Measurements from ENCODE around the gene SH3BP2.
A peak's percentile ranks its signal among the peaks of the same experiment; 100 is the strongest.
"Not testable (repeated sequence)": the region's sequence is repeated elsewhere in the genome, so short reads cannot be mapped to it uniquely, and the experiment has no call there.

The SH3BP2 gene

GRCh38 chr4:2792711-2793585 is at the start of gene SH3BP2:
Gene SH3BP2 (plus strand): TSS chr4:2793085. CDS start chr4:2820618, 27,533 bp downstream.
- DNase-seq = peak; percentile 82 to 95 (median 88)

DNA sequence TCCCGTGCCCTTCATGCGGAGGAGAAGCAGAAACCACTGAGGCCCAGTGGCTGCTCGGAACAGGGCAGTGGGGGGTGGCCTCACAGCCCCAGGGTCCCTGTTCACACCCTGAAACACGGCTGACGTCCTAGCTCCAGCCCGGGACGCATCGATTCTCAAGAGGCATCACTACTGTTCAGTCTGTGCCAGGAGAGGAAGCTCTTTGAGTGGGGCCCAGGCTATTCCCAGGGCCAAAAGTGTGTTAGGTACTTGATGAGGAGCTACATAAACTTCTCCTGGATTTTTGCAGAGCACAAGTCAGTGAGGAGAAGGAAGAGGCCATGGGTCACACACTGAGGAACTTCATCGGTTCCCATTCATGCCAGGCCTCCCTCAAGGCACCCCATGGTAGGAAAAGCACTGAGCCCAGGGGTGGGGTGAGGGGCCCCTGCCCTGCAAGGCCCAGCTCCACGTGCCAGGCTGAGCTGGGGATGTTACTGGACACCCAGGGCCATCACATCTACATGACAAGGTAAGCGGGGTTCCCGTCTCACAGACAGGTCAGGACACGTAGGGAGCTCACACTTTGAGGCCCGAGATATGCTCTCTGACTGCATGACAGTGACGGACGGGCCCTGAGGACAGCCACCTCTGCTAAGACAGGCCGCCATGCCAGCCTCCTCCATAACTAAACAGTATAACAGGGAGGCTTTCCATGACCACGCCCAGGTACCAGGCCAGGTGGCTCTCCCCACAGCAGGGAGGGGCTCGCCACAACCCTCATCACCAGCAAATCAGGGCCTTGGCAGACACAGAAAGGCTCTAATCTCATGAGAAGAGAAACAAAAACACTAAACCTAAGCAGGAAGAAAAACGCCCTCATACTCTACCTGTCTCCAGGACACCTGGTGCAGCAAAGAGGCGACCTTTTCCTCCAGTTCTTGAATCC is 49.1 kb upstream of the SH3BP2 start:
- no peak for DNase-seq

GRCh38 chr4:2744576-2745270 is 48.2 kb upstream of the SH3BP2 start:
- peak in 2 of 3 donors; percentile 26 to 30 for DNase-seq

- DNase-seq = no peak
Observed at GRCh38 chr4:2745516-2745915, 47.4 kb upstream of the SH3BP2 start.

DNA sequence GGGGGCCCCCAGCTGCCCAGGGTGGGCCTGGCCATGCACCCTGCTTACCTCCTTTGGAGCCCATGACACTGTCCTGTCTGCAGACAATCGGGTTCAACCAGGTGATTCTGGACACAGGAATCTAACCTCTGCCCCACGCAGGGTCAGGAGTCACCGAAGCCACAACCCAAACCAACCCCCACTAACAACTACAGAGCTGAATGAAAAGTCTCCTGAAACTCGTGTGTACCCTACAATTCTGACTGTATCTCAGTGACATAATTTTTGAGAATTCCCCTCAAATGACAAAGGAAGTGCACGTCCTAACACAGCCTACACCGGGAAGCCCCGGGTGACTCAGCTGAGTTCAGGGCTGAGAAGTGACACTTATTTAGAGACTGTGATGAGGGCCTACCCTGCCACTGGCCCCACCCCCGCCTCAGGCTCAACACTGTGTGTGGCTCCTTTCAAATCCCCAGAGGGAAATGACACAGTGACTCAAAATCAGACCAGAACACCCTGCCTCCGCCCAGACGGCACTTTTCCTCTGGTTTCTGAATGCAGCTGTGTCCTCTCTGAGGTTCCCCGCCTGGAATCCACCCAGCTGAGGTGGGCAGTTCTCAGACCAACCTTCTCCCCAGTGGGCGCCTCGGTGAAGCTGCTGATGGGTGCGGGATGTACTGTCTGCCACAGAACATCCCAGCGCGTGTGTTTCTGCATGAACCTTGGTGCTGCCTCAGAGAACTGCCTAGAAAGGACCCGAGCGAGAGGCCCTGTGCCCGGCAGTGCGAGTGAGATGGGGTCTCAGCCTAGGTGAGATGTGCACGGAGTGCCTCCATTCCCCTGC is 46.7 kb upstream of the SH3BP2 start:
- DNase-seq = peak; percentile 99

GRCh38 chr4:2746891-2747695 is 45.8 kb upstream of the SH3BP2 start:
- peak in 1 of 3 donors; percentile 10 for DNase-seq

DNA sequence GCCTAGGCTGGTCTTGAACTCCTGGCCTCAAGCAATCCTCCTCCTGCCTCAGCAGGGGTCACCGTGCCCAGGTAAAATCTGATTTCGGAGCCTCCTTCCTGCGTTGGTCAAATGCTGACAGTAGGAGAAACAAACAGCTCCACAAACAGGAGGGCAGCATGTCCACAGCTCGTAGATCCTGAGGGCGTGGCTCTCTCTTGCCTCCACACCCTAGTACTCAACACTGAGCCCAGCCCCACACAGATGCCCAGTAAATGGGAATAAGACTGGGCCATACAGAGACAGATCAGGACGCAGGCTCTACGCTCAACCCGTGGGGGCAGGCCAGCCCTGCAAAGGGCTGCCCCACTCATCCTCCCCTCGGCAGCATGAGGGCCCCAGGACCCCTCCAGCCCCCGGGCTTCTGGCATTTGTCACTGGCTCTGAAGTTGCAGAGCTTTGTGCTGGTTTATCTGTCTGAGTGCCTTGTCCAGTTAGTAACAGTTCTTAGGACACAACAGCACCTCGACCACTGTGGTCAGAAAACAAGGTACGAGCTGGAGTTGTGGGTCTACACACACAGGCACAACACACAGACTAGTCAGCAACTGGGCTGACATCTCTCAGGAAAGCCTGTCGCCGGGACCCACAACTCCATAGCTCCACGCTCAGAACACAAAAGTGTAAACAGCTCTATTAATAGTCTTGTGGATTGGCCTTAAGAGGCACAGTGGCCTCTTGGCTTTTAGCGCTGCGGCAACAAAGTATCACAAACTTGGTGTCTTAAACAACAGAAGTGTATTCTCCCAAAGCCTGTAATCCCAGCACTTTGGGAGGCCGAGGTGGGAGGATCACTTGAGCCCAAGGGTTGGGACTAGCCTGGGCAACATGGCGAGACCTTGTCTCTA is 41.9 kb upstream of the SH3BP2 start:
- DNase-seq = no peak

DNA sequence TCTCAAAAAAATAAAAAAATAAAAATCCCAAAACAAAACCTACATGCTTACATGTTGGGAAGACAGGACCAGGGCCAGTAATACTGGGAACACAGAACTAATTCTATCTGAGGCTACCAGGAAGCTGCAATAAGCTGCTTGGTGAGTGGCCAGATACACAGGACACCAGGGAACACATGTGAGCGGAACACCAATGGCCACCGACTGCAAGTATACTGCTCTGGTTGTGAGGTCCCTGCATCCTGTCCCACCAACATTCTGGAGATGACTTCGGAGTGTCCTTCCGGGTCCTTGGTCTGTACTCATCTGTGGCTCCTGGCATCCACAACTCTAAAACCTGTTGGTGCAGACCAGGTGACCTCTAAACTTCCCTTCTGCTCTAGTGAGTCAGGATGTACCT is 39.4 kb upstream of the SH3BP2 start:
- DNase-seq = no peak

DNA sequence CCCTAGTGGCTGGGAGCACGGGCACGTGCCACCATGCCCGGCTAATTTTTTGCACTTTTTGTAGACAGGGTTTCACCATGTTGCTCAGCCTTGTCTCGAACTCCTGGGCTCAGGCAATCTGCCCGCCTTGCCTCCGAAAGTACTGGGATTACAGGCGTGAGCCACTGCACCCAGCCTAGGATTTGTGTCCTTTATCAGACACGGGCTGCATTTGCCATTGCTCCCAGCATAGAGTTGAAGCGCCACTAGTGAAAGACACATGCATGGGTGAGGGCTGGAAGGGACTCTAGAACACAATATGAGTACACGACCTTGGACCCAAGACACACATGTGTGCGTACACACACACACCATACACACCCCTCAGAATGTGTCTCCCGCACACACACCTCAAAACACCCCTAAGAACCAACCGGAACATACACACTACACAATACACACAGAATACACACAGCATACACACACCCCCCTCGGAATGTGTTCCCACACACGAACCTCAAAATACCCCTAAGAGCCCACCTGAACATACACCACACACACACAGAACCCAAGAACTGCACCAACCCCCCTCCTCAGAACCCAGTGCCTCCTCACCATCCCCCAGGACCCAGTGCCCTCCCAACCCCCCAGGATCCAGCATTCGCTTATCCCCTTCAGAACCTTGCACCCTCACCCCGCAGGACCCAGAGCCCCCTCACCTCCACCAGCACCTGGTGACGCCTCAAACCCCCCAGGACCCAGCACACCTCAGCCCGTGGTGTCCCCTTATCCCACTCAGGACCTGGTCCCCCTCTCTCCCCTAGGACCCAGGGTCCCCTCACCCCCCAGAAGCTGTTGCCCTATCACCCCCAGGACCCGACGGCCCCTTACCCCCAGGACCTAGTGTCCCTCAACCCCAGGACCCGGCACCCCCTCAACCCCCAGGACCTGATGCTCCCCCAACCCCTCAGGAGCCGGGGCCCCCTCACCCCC is 37.8 kb upstream of the SH3BP2 start:
- no peak for DNase-seq

DNA sequence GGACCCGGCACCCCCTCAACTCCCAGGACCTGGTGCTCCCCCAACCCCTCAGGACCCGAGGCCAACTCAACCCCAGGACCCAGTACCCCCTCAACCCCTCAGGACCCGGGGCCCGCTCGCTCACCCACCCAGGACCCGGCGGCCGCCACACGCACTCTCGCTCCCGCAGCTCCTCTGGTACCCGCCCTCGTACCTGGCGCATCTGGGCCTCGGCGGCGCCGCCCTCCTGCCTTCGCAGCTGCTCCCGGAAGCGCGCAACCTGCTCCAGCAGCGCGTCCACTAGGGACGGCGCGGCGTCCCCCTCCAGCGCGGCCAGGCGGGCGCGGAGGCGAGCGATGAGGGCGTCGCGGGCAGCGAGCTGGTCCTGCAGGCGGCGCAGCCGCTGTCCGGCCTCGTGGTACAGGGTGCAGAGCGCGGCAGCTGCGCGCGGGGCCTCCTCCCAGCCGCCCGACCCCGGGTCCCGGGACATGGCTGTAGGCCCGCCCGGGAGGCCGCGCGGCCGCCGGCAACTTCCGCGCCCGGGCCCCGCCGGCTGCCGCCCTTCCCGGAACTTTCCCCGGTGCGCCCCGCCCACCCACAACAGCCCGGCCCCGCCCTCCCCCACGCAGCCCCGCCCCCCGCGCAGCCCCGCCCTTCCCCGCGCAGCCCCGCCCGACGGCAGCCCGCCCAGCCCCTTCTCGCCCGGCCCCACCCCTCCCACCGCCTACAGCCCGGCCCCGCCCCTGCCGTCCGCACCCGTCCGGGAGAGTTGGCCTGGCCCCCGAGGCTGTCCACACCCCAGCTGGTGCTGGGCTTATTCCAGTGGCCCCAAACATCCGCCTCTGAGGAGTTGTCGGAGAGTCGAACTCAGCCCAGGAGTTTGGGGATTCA is 36.8 kb upstream of the SH3BP2 start, which contains the start of gene TNIP2:
TNIP2 (minus strand) TSS at position 516 of the 870 bp plus-strand sequence; CDS start at position 469, 47 bp downstream.
- DNase-seq = peak; percentile 86 to 96 (median 91)

DNA sequence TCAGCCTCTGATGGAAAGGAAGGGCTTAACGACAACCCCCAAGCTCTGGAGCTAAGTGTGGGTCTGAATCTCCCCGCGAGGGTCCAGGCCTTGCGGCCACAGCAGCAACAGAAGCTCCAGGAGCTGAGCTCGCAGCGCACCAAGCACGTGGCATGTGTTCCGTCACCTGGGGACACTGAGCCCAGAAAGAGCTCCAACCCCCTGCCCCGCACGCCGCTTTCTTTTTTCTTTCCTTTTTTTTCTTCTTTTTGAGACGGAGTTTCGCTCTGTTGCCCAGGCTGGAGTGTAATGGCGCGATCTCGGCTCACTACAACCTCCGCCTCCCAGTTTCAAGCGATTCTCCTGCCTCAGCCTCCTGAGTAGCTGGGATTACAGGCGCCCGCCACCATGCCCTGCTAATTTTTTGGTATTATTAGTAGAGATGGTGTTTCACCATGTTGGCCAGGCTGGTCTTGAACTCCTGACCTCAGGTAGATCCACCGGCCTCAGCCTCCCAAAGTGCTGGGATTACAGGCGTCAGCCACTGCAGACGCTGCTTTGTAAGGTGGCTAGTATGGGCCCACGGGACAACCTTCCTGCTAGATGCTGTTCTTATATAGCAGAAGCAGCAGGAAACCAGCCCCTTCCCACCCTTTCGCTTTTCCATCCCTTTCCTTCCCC is 36.1 kb upstream of the SH3BP2 start:
- DNase-seq = no peak

DNA sequence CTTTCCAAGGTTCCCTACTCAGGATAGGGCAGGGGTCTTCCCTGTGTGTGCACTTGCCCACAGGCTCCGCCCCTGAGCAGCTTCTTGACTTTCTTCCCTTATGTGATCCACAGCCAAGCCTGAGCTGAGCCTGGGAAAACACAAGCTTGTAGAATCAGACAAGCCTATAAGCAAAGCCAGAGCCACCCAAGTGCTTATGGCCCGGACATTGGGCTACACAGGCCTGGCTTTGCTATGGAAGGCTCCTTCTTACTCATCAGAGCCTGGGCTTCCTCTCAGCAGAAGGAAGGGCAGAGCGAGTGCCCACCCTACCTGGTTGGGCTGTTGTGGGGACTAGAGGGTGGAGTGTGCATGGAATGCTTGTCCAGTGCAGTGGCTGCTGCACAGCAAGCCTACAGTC is 35.5 kb upstream of the SH3BP2 start:
- DNase-seq = no peak

DNA sequence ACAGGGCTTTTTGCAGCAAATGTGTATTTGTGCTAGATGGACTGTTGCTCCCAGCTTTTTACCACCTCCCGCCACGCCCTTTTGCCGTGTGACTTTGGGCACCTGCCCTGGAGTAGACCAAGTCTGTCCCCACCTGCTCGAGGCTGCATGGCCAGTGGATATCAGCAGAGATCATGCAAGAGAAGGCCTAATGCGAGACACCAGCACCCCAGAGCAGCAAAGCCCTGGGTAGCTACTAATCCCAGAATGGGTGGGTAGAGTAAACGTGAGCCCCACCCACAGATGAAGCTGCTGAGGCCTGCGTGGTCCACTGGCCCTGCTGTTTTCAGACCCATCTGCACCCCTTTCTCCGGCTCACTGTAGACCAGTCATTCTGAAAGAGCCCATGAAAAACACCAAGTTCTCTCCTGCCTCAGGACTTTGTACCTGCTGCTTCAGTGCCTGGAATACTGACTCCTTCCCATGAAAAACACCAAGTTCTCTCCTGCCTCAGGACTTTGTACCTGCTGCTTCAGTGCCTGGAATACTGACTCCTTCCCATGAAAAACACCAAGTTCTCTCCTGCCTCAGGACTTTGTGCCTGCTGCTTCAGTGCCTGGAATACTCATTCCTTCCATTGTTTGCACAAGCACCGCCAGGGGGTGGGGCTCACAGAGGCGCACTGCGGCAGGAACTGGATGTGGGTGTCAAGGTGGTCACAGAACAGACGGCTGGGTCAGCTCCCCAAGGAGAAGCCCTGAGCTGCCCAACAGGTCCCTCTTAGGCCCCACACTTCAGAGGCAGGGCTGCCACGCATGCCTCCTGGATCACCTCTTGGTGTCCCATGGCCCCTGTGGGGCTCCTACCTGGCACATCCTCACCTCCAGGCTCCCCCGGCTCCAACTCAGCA is 31.6 kb upstream of the SH3BP2 start:
- DNase-seq = peak; percentile 33 to 47 (median 45)

GRCh38 chr4:2762048-2762447 is 30.8 kb upstream of the SH3BP2 start:
- DNase-seq = no peak

DNA sequence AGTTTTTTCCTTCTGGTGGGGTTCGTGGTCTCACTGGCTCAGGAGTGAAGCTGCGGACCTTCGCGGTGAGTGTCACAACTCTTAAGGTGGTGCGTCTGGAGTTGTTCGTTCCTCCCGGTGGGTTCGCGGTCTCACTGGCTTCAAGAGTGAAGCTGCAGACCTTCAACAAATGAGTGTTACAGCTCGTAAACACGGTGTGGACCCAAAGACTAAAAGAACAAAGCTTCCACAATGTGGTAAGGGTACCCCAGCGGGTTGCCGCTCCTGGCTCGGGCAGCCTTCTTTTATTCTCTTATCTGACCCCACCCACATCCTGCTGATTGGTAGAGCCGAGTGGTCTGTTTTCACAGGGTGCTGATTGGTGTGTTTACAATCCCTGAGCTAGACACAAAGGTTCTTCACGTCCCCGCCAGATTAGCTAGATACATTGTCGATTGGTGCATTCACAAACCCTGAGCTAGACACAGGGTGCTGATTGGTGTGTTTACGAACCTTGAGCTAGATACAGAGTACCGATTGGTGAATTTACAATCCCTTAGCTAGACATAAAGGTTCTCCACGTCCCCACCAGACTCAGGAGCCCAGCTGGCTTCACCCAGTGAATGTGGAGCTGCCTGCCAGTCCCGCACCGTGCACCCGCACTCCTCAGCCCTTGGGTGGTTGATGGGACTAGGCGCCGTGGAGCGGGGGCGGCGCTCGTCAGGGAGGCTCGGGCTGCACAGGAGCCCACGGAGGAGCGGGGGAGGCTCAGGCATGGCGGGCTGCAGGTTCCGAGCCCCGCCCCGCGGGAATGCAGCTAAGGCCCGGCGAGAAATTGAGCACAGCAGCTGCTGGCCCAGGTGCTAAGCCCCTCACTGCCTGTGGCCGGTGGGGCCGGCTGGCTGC is 30.2 kb upstream of the SH3BP2 start:
- DNase-seq = not testable (repeated sequence)

Data from suppressor macrophage treated with lipopolysaccharide for 1 hour (primary cell).